K562 (cell line): ENCODE measurements around the gene SH2D3A. TPM values are rescaled to one million over a fixed set of nuclear protein-coding genes. Genes with fewer than 3 reads are reported as not detected.

ENCODE experiments used
- BRD9 ChIP-seq: fragments of 450-650 bp; IDR thresholded peaks from 2 replicates; pipeline ENCODE4 v1.6.1; 2018; ENCODE audit warnings: low read depth; ENCODE audit not compliant: partially characterized antibody
- CHD7 ChIP-seq: fragments of 200-600 bp; sonication (generic); IDR thresholded peaks from one replicate; pipeline ENCODE4 v1.6.1; 2012; ENCODE audit warnings: mild to moderate bottlenecking, low read depth, low read length, inconsistent platforms
- PPARD ChIP-seq: fragments of 250-450 bp; sonication (Bioruptor Pico); IDR thresholded peaks from 2 replicates; pipeline ENCODE4 v1.8.0; 2022; ENCODE audit warnings: inconsistent platforms, mild to moderate bottlenecking, moderate library complexity
- ZC3H8 ChIP-seq: fragments of 450-650 bp; IDR thresholded peaks from 2 replicates; pipeline ENCODE4 v1.6.1; 2017
- ZNF318 ChIP-seq, 2 experiments: fragments of 450-650 bp; IDR thresholded peaks; 2 replicates each; pipeline ENCODE4 v1.6.1; 2016; ENCODE audit warnings: mild to moderate bottlenecking in 2 of 2, borderline replicate concordance in 1 of 2, low read depth in 1 of 2, moderate library complexity in 1 of 2
- polyA plus RNA-seq, 8 experiments: library from polyadenylated mRNA; depleted of rRNA in 4 of 8; stranded (reverse) in 5 of 8; unstranded in 3 of 8; fragments of >200 nt; fragmentation: Nextera tagmentation in 2 of 8; fragmentation: Illumina TruSeq in 1 of 8; extraction: Ambion mirVana in 2 of 8; extraction: Trizol in 1 of 8; gene quantifications; 2 replicates each; pipeline versions ENCODE4 v1.2.1 to v1.2.3, GENCODE V29; 2011 to 2014; ENCODE audit warnings: inconsistent platforms in 1 of 8, missing spikeins in 1 of 8
- total RNA-seq, 7 experiments: library from RNA; depleted of rRNA in 6 of 7; stranded (reverse); fragments of >200 nt in 6 of 7; fragmentation: Illumina TruSeq in 2 of 7; extraction: Trizol in 2 of 7; gene quantifications; 2 replicates each; pipeline versions ENCODE4 v1.2.1 to v1.2.3, GENCODE V29; 2011 to 2021; ENCODE audit warnings: low replicate concordance in 1 of 7

The SH2D3A gene
- total and polyA plus RNA-seq, 9 of the 15 experiments (the other 6 are each of a cell fraction or from before 2014, with no cell fraction given) = 0.75 to 26.3 (median 8.9) TPM

GRCh38 chr19:6767357-6768235 is at the start of gene SH2D3A (continued):
- TF ChIP-seq CHD7 (no peak), ZC3H8 (no peak), BRD9 (no peak), PPARD (CRISPR knock-in tag) (no peak), ZNF318 (IDR thresholded peaks at IDR 0.05; ENCODE audit: borderline replicate concordance in 1 of 2, low read depth in 1 of 2) (no peak)
